DMS153 treated with DMSO at 0.1 percent for 48 hours (cell line): ENCODE data around the gene GLRX.
"Not testable (repeated sequence)": the region's sequence is repeated elsewhere in the genome, so short reads cannot be mapped to it uniquely, and the experiment has no call there.

ENCODE experiments used
- DNase-seq: peaks from one replicate; lab custom pipeline; 2025; ENCODE audit not compliant: unreplicated experiment; lab: John Stamatoyannopoulos, UW

GLRX gene

GRCh38 chr5:95853490-95853889 lies 31.0 kb upstream of the GLRX start:
- DNase-seq: no peak

DNA sequence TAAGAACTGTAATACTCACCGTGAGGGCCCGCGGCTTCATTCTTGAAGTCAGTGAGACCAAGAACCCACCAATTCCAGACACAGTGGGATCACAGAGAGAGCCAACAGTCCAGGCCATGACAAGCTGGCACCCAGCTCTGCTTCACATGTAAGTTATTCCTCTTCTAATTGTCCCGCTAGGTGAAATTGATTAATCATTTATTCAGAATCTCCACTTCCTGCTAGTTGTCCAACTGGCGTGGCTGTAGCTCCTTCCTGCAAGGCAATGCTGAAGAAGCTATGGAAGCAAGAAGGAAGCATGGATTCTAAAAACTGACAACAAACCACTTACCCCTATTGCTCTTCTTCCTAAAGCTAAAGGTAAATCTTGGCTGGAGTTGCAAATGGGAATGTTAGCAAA lies 30.0 kb upstream of the GLRX start:
- DNase-seq: no peak

GRCh38 chr5:95851141-95851540 lies 28.6 kb upstream of the GLRX start:
- DNase-seq: not testable (repeated sequence)

- no peak for DNase-seq
These were observed 27.9 kb upstream of the GLRX start for GRCh38 chr5:95850391-95850894.

GRCh38 chr5:95848701-95849100 lies 26.2 kb upstream of the GLRX start:
- no peak for DNase-seq

DNA sequence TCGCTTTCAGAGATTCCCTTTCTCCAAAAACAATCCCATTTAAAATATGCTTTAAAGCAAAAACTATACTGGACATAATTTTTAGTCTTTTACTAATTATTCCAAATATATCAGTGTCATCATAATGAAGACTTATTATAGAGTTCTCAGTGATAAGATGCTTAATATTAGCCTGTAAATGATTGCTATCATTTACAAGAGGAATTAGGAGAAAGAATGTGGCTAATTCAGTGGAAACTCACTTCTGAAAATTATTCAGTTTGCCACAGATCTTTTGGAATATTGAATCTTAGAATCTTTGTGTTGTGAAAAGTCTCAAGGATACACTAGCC lies 24.7 kb upstream of the GLRX start:
- DNase-seq: no peak

DNA sequence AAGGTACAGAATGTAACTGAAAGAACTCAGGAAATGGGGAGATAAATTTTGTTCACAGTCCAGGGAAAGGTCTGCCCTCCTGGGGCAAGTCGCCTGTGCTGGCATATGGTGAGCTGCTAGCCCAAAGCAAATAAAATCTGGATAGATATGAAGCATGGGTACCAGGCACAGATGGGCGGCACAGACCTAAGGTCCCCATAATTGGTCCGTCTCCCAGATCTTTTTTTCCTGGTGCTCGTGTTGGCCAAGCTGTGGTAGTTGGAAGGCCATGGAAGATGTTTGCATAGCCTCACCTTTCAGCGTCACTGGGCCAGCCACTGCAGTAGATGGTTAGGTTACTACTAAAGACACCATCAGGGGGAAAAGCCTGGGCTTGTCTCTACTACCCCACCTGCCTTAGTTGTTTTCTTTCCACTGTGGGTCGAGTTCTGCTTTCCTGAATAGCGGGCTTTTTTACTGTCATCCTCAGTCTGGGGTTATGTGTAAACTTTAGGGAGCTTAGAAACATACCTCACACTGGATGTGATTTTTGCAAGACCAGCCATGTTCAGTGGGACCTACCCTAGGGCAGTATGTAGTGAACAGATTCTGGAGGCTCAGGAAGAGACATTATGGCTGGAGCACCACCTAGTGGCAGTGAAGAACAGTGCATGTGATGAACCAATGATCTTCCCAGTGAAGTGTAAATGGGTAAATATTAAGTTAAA lies 24.2 kb upstream of the GLRX start:
- no peak for DNase-seq

GRCh38 chr5:95845391-95845790 lies 22.9 kb upstream of the GLRX start:
- DNase-seq: no peak

DNA sequence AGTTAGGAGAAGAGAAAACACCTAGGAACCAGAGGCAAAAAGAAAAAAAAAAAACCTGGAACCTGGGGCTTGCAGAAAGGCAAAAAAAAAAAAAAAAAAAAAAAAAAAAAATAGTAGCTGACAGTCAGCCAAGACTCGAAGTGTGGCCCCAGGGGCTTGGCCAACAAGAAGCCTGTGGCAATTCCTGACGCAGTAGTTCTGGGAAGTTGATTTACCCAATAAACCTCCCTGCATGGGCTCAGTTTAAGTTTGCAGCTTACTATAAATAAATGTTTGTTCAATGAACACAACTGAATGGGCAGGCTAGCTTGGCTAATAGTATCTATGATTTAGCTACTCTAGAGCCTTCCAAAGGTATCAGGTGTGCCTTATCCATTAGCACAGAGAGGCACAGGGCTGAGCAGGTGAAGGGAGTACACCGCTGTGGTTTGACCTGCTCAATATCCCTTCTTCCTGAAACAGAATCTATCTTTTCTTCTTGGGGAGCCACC lies 21.3 kb upstream of the GLRX start:
- no peak for DNase-seq

- no peak for DNase-seq
These were observed 20.5 kb upstream of the GLRX start for GRCh38 chr5:95842854-95843544.

- DNase-seq: no peak
These were observed 19.6 kb upstream of the GLRX start for GRCh38 chr5:95841914-95842812.

- DNase-seq: no peak
These were observed 18.6 kb upstream of the GLRX start for GRCh38 chr5:95840956-95841705.

DNA sequence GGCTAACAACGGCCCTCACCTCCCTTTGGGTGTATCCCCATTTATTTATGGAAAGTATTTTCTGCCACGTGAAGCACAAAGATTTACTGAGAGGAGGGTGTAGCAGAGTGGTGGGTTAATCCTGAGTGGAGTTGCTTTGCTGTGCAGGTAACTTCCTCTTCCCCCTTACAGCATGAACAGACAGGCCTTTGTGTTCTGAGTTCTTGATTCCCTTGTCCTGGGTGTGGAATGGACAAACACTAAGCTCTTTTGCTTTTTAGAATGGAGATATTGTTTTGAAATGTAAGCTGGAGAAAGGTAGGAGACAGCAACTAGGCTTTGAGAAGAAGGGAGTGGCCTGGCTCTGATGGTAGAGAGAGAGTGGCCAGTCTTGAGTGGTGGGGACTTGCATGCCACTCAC lies 17.1 kb upstream of the GLRX start:
- DNase-seq: no peak

- no peak for DNase-seq
These were observed 16.0 kb upstream of the GLRX start for GRCh38 chr5:95838556-95838955.

- no peak for DNase-seq
These were observed 15.5 kb upstream of the GLRX start for GRCh38 chr5:95838001-95838520.

- no peak for DNase-seq
These were observed 15.0 kb upstream of the GLRX start for GRCh38 chr5:95837492-95837891.

DNA sequence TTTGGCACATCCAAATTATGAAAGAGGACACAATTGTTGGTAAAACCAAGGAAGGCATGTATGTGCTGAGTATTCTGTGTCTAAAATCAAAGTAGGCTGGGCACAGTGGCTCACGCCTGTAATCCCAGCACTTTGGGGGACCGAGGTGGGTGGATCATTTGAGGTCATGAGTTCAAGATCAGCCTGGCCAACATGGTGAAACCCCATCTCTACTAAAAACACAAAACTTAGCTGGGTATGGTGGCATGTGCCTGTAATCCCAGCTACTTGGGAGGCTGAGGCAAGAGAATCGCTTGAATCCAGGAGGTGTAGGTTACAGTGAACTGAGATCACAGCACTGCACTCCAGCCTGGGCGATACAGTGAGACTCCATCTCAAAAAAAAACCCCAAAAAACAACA lies 14.4 kb upstream of the GLRX start:
- DNase-seq: not testable (repeated sequence)

- DNase-seq: no peak
These were observed 14.0 kb upstream of the GLRX start for GRCh38 chr5:95836544-95836943.

GRCh38 chr5:95835682-95836385 lies 13.3 kb upstream of the GLRX start:
- no peak for DNase-seq

DNA sequence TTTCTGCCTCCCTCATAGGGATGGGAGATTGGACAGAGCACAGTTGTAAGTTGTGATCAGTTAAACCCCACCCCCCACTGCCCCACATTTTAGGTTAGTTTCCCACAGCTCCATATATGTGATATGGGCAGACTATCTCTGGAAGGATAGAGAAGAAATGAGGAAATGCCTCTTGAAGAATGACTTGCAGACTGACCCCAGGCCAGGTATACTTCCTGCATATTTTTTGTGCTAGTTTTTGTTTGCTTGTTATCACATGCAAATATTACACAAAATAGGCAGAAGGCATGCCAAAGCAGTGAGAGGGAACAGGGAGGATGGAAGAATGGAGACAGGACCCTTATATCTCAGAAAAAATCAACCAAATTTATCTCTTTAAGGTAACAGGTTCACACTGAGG lies 10.1 kb upstream of the GLRX start:
- no peak for DNase-seq
